HEK293T (cell line): Measurements from ENCODE around the gene BCL2L1.

ENCODE experiments used
- CTCF ChIA-PET: fragments of 350-600 bp; formaldehyde crosslinking; extraction: SDS; loops from one replicate; lab custom pipeline; 2021; ENCODE audit warnings: antibody characterized with exemption, inconsistent platforms; lab: Yijun Ruan, JAX
- POLR2A ChIA-PET: fragments of 350-600 bp; formaldehyde crosslinking; extraction: SDS; loops from one replicate; lab custom pipeline; 2020; ENCODE audit warnings: antibody characterized with exemption, inconsistent platforms; lab: Yijun Ruan, JAX
- DNase-seq: peaks from one replicate; pipeline ENCODE4 v3.0.0; 2012; ENCODE audit warnings: mixed read lengths; ENCODE audit errors: extremely low spot score
- ARNT ChIP-seq: fragments of 450-650 bp; IDR thresholded peaks from 2 replicates; pipeline ENCODE4 v1.6.1; 2017; ENCODE audit warnings: mild to moderate bottlenecking
- BHLHE40 ChIP-seq: fragments of 450-650 bp; IDR thresholded peaks from 2 replicates; pipeline ENCODE4 v1.6.1; 2016; ENCODE audit warnings: mild to moderate bottlenecking, moderate library complexity, borderline replicate concordance
- CTBP1 ChIP-seq: fragments of 450-650 bp; IDR thresholded peaks from 2 replicates; pipeline ENCODE4 v1.6.1; 2016; ENCODE audit warnings: borderline replicate concordance
- ELF4 ChIP-seq: fragments of 450-650 bp; IDR thresholded peaks from 2 replicates; pipeline ENCODE4 v1.6.1; 2017; ENCODE audit warnings: antibody characterized with exemption
- FOXA1 ChIP-seq: fragments of 450-650 bp; IDR thresholded peaks from 2 replicates; pipeline ENCODE4 v1.6.1; 2016; ENCODE audit warnings: mild to moderate bottlenecking
- FOXK2 ChIP-seq: fragments of 450-650 bp; IDR thresholded peaks from 2 replicates; pipeline ENCODE4 v1.6.1; 2016; ENCODE audit warnings: mild to moderate bottlenecking
- FOXM1 ChIP-seq: fragments of 450-650 bp; IDR thresholded peaks from 2 replicates; pipeline ENCODE4 v1.6.1; 2017; ENCODE audit warnings: mild to moderate bottlenecking, borderline replicate concordance
- HDGF ChIP-seq: fragments of 450-650 bp; IDR thresholded peaks from 2 replicates; pipeline ENCODE4 v1.6.1; 2017; ENCODE audit warnings: antibody characterized with exemption, borderline replicate concordance
- L3MBTL2 ChIP-seq: fragments of 450-650 bp; conservative IDR thresholded peaks from 2 replicates; pipeline ENCODE4 v1.6.1; 2016; ENCODE audit warnings: mild to moderate bottlenecking
- LEF1 ChIP-seq: fragments of 450-650 bp; IDR thresholded peaks from 2 replicates; pipeline ENCODE4 v1.6.1; 2017; ENCODE audit warnings: mild to moderate bottlenecking, borderline replicate concordance
- NFRKB ChIP-seq: fragments of 450-650 bp; IDR thresholded peaks from 2 replicates; pipeline ENCODE4 v1.6.1; 2016; ENCODE audit warnings: mild to moderate bottlenecking, moderate library complexity
- SP1 ChIP-seq: fragments of 450-650 bp; IDR thresholded peaks from 2 replicates; pipeline ENCODE4 v1.6.1; 2017
- SUZ12 ChIP-seq: fragments of 450-650 bp; IDR thresholded peaks from 2 replicates; pipeline ENCODE4 v1.6.1; 2016; ENCODE audit warnings: mild to moderate bottlenecking
- TARDBP ChIP-seq: fragments of 450-650 bp; IDR thresholded peaks from 2 replicates; pipeline ENCODE4 v1.6.1; 2016
- ZNF384 ChIP-seq: fragments of 450-650 bp; IDR thresholded peaks from 2 replicates; pipeline ENCODE4 v1.6.1; 2016
- TF ChIP-seq, protein P1 (sequence below): fragments of 450-650 bp; IDR thresholded peaks from 2 replicates; pipeline ENCODE4 v1.6.1; 2016

Gene BCL2L1

DNA sequence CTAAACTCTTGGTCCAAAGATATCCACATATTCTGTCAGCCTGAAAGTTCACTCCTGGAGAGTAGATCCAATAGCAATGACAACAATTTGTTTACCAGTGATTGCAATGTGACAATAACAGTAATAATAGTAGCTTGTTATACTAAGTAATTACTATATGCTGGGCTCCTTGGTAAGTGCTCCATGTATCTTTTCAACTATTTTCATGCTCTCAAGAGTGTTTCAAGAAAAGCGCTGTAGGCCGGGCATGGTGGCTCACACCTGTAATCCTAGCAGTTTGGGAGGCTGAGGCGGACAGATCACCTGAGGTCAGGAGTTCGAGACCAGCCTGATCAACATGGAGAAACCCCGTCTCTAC is 15.4 kb downstream of the BCL2L1 start:
- TF ChIP-seq FOXK2, result no peak
- TF ChIP-seq FOXM1, result no peak
- TF ChIP-seq HDGF, result no peak
- no peak for TF ChIP-seq L3MBTL2
- no peak for TF ChIP-seq SP1
- TF ChIP-seq ARNT, result no peak
- TF ChIP-seq FOXA1, result no peak
- TF ChIP-seq CTBP1, result no peak
- CTCF ChIA-PET, result no interaction called here
- POLR2A ChIA-PET, result no interaction called here

DNA sequence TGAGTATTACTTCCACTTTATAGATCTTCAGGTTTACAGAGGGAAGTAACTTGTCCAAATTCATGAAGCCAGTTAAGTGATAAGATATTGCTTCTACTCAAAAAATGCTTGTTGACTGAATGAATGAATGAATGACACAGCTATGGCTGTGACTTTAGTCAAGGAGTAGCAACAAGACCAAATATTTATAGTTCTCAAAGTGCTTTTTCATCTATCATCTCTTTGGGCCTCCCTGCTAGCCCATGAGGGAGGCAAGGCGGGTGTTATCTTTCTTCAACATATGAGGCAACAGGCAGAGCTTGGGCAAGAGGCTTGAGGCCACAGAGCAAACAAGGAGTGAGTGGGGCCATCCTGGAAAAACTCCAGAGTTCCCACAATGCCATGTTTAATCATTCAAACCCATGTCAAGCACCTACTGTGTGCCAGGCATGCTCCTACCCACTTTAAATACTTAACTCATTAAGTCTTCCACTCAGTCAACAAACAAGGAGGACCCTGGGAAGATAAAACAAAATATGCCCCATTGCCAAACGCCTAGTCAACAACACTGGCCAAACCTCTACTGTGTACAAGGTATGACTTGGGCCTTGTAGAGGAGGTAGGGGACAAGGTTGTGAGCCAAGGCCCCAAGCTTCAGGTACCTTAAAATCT is 15.9 kb downstream of the BCL2L1 start:
- ChIA-PET POLR2A (no interaction called here), CTCF (no interaction called here)
- no peak for TF ChIP-seq HDGF
- TF ChIP-seq CTBP1, result no peak
- TF ChIP-seq L3MBTL2, result no peak
- no peak for TF ChIP-seq LEF1
- TF ChIP-seq BHLHE40, result no peak
- TF ChIP-seq, protein P1, sequence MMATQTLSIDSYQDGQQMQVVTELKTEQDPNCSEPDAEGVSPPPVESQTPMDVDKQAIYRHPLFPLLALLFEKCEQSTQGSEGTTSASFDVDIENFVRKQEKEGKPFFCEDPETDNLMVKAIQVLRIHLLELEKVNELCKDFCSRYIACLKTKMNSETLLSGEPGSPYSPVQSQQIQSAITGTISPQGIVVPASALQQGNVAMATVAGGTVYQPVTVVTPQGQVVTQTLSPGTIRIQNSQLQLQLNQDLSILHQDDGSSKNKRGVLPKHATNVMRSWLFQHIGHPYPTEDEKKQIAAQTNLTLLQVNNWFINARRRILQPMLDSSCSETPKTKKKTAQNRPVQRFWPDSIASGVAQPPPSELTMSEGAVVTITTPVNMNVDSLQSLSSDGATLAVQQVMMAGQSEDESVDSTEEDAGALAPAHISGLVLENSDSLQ, result no peak
- DNase-seq, result no peak

More for the DNA sequence above, 15.4 kb downstream of the BCL2L1 start:
- no peak for DNase-seq

DNA sequence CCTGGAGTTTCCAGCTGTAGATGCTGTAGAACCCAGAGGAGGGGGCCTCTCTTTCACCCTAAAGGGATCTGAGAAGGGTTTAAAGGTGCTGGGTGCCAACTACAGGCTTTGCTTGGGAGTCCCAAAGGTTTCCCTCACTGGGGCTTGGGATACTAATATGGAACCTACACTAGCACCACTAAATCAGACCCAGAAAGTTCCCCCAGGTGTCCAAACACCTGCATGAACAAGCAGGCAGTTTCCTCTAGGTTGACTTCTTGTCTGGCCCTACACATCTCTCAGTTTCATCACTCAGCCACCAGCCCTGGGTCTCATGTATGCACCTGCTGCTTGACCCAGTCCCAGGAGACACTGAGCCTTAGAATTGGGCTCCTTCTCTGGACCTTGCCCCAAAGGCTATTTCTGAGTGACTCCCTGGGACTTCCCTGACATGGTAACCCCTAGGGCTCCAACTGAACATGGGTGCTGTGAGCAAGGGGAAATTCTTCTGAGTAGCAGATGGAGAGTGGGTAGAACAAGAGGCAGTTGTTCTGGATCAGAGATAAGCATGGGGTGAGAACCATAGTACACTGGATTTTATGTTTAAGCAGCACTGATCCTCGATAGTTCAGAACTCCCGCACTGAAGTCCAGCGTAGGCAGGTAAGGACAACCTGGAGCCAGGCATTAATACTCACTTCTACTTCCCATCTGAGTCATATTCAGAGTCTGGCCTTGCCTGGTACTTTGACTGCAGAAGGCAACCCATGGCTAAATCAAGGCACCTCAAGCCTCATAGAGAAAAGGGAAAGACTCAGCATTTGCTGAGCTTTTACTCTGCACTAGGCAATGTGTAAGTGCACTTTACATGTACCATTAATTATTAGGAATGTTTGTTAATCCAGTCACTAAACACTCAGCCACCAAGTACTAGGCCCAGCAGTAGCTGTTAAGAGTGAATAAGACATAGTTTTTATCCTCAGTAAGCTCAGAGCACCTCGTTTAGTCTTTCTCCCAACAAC is 16.8 kb downstream of the BCL2L1 start:
- CTCF ChIA-PET, result interaction anchor here (1.6 kb wide), 1 partner anchor 44 kb away, joined by 5 read pairs; no protein-coding TSS in a partner anchor
- no peak for DNase-seq
- POLR2A ChIA-PET, result no interaction called here
- TF ChIP-seq TARDBP (no peak), NFRKB (no peak), SUZ12 (no peak), BHLHE40 (no peak), CTBP1 (no peak), HDGF (no peak)
- TF ChIP-seq, protein P1, result no peak

DNA sequence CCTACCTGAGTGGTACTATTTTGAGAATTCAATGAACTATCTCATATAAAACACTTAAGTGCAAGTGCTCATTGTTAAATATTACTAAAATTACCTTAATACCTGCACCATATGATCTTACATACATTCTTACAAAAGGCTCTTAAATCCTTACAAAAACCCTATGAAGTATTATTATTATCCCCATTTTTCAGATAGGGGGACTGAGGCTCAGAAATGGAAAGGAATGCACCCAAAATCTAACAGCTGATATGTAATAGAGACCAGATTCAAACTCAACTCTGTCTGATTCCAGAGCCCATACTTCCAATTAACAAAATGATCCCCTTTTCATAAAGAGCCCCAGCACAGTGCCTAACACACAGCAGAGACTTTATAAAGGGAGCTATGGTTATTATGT is 17.5 kb downstream of the BCL2L1 start:
- ChIA-PET POLR2A (no interaction called here), CTCF (interaction anchor here (1.4 to 1.6 kb wide), 2 partner anchors 19 to 44 kb away, joined by 5 to 7 read pairs; no protein-coding TSS in a partner anchor)
- DNase-seq, result no peak
- TF ChIP-seq SUZ12, result no peak
- TF ChIP-seq SP1, result no peak
- TF ChIP-seq BHLHE40, result no peak
- no peak for TF ChIP-seq TARDBP
- no peak for TF ChIP-seq ARNT
- TF ChIP-seq FOXA1, result no peak
- TF ChIP-seq FOXK2, result no peak
- TF ChIP-seq, protein P1, result no peak
- no peak for TF ChIP-seq CTBP1
- no peak for TF ChIP-seq HDGF
- TF ChIP-seq ELF4, result no peak
- no peak for TF ChIP-seq LEF1

DNA sequence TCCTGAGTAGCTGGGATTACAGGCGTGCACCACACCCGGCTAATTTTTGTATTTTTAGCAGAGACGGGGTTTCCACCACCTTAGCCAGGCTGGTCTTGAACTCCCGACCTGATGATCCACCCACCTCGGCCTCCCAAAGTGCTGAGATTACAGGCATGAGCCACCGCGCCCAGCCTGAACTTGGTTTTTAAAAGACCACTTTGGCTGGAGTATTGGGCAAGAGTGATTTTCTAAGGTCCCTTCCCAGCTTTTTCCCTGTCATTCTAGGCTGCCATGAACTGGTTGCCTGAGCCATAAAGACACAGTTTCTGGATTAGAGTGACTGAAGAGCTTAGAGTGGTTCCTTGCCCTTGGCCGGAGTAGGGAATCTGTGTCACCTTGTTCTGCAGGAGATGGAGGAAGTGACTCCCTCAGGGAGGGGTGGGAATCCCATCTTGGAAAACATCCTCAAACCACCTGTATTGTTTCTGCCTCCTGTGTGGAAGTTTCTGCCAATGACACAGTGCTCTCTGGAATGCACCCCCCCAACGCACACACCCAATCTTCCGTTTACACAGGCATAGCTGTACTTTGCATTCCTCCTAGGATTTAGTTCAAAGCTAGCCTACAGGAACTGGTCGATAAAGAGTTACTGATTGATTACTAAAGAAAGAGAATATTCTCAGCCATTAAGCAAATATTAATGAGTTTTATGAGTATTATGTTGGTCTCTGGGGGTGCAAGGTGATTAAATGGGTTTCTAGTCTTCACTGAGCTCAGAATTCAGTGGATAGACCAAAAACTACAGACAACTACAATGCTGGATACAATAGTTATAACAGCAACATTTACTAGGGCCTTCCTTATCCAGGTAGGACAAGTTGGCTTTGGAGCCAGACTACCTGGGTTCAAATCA is 18.2 kb downstream of the BCL2L1 start:
- no peak for DNase-seq
- ChIA-PET POLR2A (no interaction called here), CTCF (interaction anchor here (1.4 to 1.6 kb wide), 2 partner anchors 19 to 43 kb away, joined by 5 to 7 read pairs; no protein-coding TSS in a partner anchor)
- TF ChIP-seq SUZ12, result no peak
- no peak for TF ChIP-seq FOXM1
- no peak for TF ChIP-seq LEF1
- TF ChIP-seq L3MBTL2, result no peak
- TF ChIP-seq ELF4, result no peak
- no peak for TF ChIP-seq TARDBP
- no peak for TF ChIP-seq ZNF384
- no peak for TF ChIP-seq NFRKB
- TF ChIP-seq FOXK2, result no peak
- TF ChIP-seq SP1, result no peak
- TF ChIP-seq HDGF, result no peak
- TF ChIP-seq, protein P1, result no peak
- TF ChIP-seq CTBP1, result no peak
- no peak for TF ChIP-seq ARNT
- TF ChIP-seq BHLHE40, result no peak
- no peak for TF ChIP-seq FOXA1
